Measurements from ENCODE around the gene DHRSX.

Gene DHRSX

DNA sequence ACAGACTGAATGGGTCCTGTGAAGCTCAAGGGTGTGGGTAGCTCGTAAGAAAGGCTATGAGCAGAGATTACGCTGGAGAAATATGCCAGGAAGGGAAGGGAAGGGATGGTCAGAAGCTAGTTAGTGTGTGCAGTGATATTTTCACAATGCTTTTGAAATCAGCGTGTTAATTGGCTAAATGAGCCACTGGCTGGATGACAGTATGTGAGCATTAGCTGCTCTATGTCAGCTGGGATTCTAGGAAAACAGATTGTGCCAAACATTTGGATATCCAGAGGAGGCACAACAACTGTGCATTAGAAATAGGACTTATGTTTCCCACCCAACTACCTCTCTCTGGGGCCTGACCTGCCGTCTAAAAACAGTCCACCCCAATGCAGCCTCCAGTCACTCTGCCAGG is 168.5 kb downstream of the DHRSX start:
- Histone ChIP-seq H3K9me3 (ENCODE audit: control insufficient read depth, insufficient read depth, low read length) (no peaks in the 10 kb centered on the region), H3K27me3 (ENCODE audit: control insufficient read depth, low read length) (no peaks in the 10 kb centered on the region), H4K20me1 (ENCODE audit: control insufficient read depth, insufficient read depth, low read depth, low read length) (no peaks in the 10 kb centered on the region), H3K79me2 (ENCODE audit: control insufficient read depth, low read length) (no peaks in the 10 kb centered on the region), H3K4me3 (ENCODE audit: low read length) (no peak overlapping the region), H3F3A (ENCODE audit: control insufficient read depth, insufficient read depth) (no peaks in the 10 kb centered on the region), H3K9me2 (replicated peaks; ENCODE audit: control insufficient read depth, low read length) (no peaks in the 10 kb centered on the region), H3K4me1 (ENCODE audit: control insufficient read depth, low read length) (peaks cover 2% of the 10 kb centered on the region), H3K4me2 (ENCODE audit: low read length) (no peak overlapping the region), H3K36me3 (ENCODE audit: control insufficient read depth, low read length) (no peaks in the 10 kb centered on the region), H3K27ac (ENCODE audit: low read depth, low read length) (no peak overlapping the region)
- TF ChIP-seq CTCF (IDR thresholded peaks at IDR 0.05; ENCODE audit: low read depth, low read length, poor library complexity, severe bottlenecking) = no peak
- TF ChIP-seq EZH2phosphoT487 (IDR thresholded peaks at IDR 0.05; ENCODE audit: borderline replicate concordance, low read length) = no peak

DNA sequence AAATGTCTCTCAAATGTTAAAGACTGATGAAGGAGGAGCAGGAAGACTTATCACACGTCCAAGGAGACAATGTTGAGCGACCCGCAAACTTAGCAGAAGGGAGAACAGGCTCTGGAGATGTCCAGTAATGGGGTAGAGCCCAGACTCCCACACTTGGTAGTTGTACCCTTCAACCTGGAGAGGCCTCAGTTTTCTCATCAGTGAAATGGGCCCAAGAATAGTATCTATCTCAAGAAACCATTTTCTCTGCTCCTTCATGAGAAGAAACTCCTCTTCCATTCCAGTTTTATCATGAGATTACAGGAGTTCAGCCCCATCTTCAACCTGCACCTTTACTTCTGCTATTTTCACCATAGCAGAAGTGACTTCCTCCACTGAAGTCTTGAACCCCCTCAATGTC is 169.9 kb downstream of the DHRSX start:
- Histone ChIP-seq H4K20me1 (ENCODE audit: control insufficient read depth, insufficient read depth, low read depth, low read length) (no peaks in the 10 kb centered on the region), H3K9me3 (ENCODE audit: control insufficient read depth, insufficient read depth, low read length) (peaks cover under 1% of the 10 kb centered on the region), H3K4me1 (ENCODE audit: control insufficient read depth, low read length) (peaks cover 1% of the 10 kb centered on the region), H3K4me2 (ENCODE audit: low read length) (no peak overlapping the region), H3K4me3 (ENCODE audit: low read length) (no peak overlapping the region), H3K79me2 (ENCODE audit: control insufficient read depth, low read length) (no peaks in the 10 kb centered on the region), H3K36me3 (ENCODE audit: control insufficient read depth, low read length) (no peaks in the 10 kb centered on the region), H3F3A (ENCODE audit: control insufficient read depth, insufficient read depth) (0 out of 2 replicates have a peak, but pooled peaks cover 1% of the 10 kb centered on the region), H3K27me3 (ENCODE audit: control insufficient read depth, low read length) (no peaks in the 10 kb centered on the region), H3K9me2 (replicated peaks; ENCODE audit: control insufficient read depth, low read length) (no peaks in the 10 kb centered on the region), H3K27ac (ENCODE audit: low read depth, low read length) (no peak overlapping the region)
- TF ChIP-seq EZH2phosphoT487 (IDR thresholded peaks at IDR 0.05; ENCODE audit: borderline replicate concordance, low read length) (no peak), CTCF (IDR thresholded peaks at IDR 0.05; ENCODE audit: low read depth, low read length, poor library complexity, severe bottlenecking) (no peak)

- H3K4me1 ChIP-seq (ENCODE audit: control insufficient read depth, low read length) = peaks cover 5% of the 10 kb centered on the region
- TF ChIP-seq EZH2phosphoT487 (IDR thresholded peaks at IDR 0.05; ENCODE audit: borderline replicate concordance, low read length) (no peak), CTCF (IDR thresholded peaks at IDR 0.05; ENCODE audit: low read depth, low read length, poor library complexity, severe bottlenecking) (no peak)
- no peaks in the 10 kb centered on the region for H3K36me3 ChIP-seq (ENCODE audit: control insufficient read depth, low read length)
- H4K20me1 ChIP-seq (ENCODE audit: control insufficient read depth, insufficient read depth, low read depth, low read length) = no peaks in the 10 kb centered on the region
- no peak overlapping the region for H3K27ac ChIP-seq (ENCODE audit: low read depth, low read length)
- H3K4me3 ChIP-seq (ENCODE audit: low read length) = no peak overlapping the region
- H3K79me2 ChIP-seq (ENCODE audit: control insufficient read depth, low read length) = no peaks in the 10 kb centered on the region
- no peak overlapping the region for H3K4me2 ChIP-seq (ENCODE audit: low read length)
- H3K27me3 ChIP-seq (ENCODE audit: control insufficient read depth, low read length) = no peaks in the 10 kb centered on the region
- H3F3A ChIP-seq (ENCODE audit: control insufficient read depth, insufficient read depth) = 0 out of 2 replicates have a peak, but pooled peaks cover 5% of the 10 kb centered on the region
- no peaks in the 10 kb centered on the region for H3K9me2 ChIP-seq (replicated peaks; ENCODE audit: control insufficient read depth, low read length)
- peaks cover 3% of the 10 kb centered on the region for H3K9me3 ChIP-seq (ENCODE audit: control insufficient read depth, insufficient read depth, low read length)
These were observed 170.3 kb downstream of the DHRSX start for GRCh38 chrX:2330487-2330886.
